Esophagus (tissue), 2 donors: ENCODE data around the gene COL18A1. TPM values are rescaled to one million over a fixed set of nuclear protein-coding genes. Genes with fewer than 3 reads are reported as not detected.

ENCODE experiments used
- H3K27ac ChIP-seq, 2 donors: one replicate each; pipeline ENCODE4 v1.5.1; 2013; ENCODE audit warnings: low read depth in 2 of 2, mild to moderate bottlenecking in 2 of 2, inconsistent platforms in 1 of 2, low read length in 1 of 2, moderate library complexity in 1 of 2
- H3K27me3 ChIP-seq, 2 donors: one replicate each; pipeline ENCODE4 v1.6.1; 2013; ENCODE audit warnings: low read length in 2 of 2, control low read depth in 1 of 2, mild to moderate bottlenecking in 1 of 2; ENCODE audit not compliant: insufficient read depth in 2 of 2, control insufficient read depth in 1 of 2
- H3K36me3 ChIP-seq, 2 donors: one replicate each; pipeline ENCODE4 v1.6.1; 2013; ENCODE audit warnings: low read length in 1 of 2; ENCODE audit not compliant: control insufficient read depth in 2 of 2, insufficient read depth in 2 of 2
- H3K4me1 ChIP-seq, 2 donors: one replicate each; pipeline ENCODE4 v1.6.1; 2013; ENCODE audit warnings: low read length in 1 of 2; ENCODE audit not compliant: control insufficient read depth in 2 of 2, insufficient read depth in 2 of 2
- H3K4me3 ChIP-seq, 2 donors: one replicate each; pipeline ENCODE4 v1.5.1; 2013; ENCODE audit warnings: low read length in 2 of 2, mild to moderate bottlenecking in 2 of 2, low read depth in 1 of 2, moderate library complexity in 1 of 2
- H3K9me3 ChIP-seq, 2 donors: one replicate each; pipeline ENCODE4 v1.6.1; 2013; ENCODE audit warnings: mild to moderate bottlenecking in 2 of 2, low read depth in 1 of 2, low read length in 1 of 2, moderate library complexity in 1 of 2; ENCODE audit not compliant: control insufficient read depth in 2 of 2, insufficient read depth in 1 of 2
- WGBS, 2 donors: extraction: QIAGEN DNeasy Blood & Tissue Kit; methylation state at CpG; one replicate each; pipeline ENCODE4 v1.1.7; 2013; 5-methylcytosine and 5-hydroxymethylcytosine counted together
- polyA plus RNA-seq, 2 donors: library from polyadenylated mRNA; stranded (reverse); fragments of 200-250 nt; gene quantifications; one replicate each; pipeline ENCODE4 v1.2.3, GENCODE V29; 2013
- donor health status: healthy with polysubstance abuse.
- donor health status: Bipolar disorder and iron deficiency.

COL18A1 gene
- polyA plus RNA-seq, 2 donors: 29.7 to 29.9 TPM

GRCh38 chr21:45504516-45505415 lies 99.8 kb downstream of the COL18A1 start:
- peaks cover 0 to 2% of the 10 kb centered on the region in 2 donors for H3K9me3 ChIP-seq
- H3K27ac ChIP-seq: no peak overlapping the region
- 85% methylated on average over 32 to 41 of the region's 41 CpGs for WGBS, 2 donors
- peaks cover 0 to 4% of the 10 kb centered on the region in 2 donors for H3K36me3 ChIP-seq
- no peaks in the 10 kb centered on the region for H3K4me1 ChIP-seq
- no peak overlapping the region for H3K4me3 ChIP-seq
- H3K27me3 ChIP-seq: no peaks in the 10 kb centered on the region

DNA sequence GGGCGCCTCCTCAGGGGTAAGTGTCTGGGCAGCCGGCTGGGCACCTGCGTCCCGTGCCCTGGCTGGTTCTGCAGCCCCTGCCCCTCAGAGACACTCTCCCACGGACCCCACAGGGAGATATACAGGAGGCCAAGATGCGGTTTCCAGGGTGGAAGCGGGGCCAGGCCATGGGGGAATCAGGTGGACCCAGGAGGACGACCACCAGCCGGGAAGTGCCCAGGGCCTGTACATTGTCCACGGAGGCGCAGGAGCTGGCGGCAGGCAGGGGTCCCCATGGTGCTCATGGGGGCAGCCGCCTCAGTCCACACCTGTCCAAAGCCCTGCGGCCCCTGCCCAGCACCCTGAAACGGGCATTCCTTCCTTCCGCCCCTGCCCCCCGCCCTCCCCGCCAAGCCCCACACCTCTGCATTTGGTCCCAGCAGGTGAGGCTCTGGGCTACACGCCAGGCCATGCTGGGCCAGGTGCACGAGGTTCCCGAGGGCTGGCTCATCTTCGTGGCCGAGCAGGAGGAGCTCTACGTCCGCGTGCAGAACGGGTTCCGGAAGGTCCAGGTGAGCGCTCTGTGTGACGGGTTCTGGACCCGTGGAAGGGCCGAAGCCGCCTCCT lies 100.6 kb downstream of the COL18A1 start:
- 68 to 81% methylated on average over 33 of the region's 33 CpGs for WGBS, 2 donors
- no peaks in the 10 kb centered on the region for H3K4me1 ChIP-seq
- no peak overlapping the region for H3K4me3 ChIP-seq
- H3K9me3 ChIP-seq: no peaks in the 10 kb centered on the region
- H3K27ac ChIP-seq: no peak overlapping the region
- H3K27me3 ChIP-seq: no peaks in the 10 kb centered on the region
- H3K36me3 ChIP-seq: peaks cover 0 to 5% of the 10 kb centered on the region in 2 donors

DNA sequence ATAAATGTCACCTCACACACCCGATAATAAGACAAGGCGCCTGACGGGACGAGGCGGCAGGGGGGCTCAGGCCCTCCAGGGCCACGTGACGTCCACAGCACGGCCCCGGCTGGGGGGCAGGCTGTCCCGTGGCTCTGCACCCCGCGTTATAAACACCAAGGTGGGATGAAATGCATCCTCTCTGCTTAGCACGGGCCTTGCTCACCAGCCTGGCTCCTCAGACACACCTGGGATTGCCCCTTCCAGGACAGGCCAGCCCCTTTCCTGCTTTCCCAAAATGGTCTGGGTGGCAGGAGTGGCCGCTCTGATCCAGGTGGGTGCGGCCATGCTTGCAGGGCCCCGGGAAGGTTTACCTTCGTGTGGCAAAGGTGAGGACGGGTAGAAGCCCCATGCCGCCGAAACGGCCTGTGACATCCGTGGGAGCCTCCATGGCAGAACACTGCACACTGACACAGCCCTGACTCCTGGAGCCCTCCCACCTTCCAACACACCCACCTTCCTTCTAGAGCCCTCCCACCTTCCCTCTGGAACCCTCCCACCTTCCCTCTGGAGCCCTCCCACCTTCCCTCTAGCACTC lies 101.4 kb downstream of the COL18A1 start:
- Histone ChIP-seq H3K4me3 (no peak overlapping the region), H3K27me3 (no peaks in the 10 kb centered on the region), H3K9me3 (no peaks in the 10 kb centered on the region), H3K36me3 (peaks cover 0 to 5% of the 10 kb centered on the region in 2 donors), H3K27ac (no peak overlapping the region), H3K4me1 (no peaks in the 10 kb centered on the region)
- 76 to 84% methylated on average over 22 of the region's 22 CpGs for WGBS, 2 donors

DNA sequence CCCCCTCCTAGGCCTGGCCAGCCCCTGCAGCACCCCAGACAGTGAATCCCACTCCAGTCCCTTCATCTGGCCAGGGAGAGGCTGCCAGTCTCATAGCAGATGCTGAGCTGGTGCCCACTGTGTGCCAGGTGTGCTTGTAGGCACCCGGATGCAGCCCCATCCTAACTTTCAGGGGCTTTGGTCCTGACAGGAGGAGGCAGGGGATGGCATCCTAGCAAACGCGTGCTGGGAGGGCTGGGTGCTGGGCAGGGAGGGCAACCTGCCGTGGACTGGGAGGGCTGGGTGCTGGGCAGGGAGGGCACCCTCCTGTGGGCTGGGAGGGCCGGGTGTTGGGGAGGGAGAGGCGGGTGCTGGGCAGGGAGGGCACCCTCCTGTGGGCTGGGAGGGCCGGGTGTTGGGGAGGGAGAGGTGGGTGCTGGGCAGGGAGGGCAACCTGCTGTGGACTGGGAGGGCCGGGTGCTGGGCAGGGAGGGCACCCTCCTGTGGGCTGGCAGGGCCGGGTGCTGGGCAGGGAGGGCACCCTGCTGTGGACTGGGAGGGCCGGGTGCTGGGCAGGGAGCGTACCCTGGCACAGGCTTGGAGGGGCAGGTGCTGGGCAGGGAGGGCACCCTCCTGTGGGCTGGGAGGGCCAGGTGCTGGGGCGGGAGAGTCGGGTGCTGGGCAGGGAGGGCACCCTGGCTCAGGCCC lies 102.0 kb downstream of the COL18A1 start:
- Histone ChIP-seq H3K9me3 (no peaks in the 10 kb centered on the region), H3K27ac (no peak overlapping the region), H3K27me3 (no peaks in the 10 kb centered on the region), H3K4me1 (no peaks in the 10 kb centered on the region), H3K36me3 (peaks cover 0 to 8% of the 10 kb centered on the region in 2 donors), H3K4me3 (no peak overlapping the region)
- WGBS, 2 donors: 74 to 75% methylated on average over 10 to 12 of the region's 13 CpGs

DNA sequence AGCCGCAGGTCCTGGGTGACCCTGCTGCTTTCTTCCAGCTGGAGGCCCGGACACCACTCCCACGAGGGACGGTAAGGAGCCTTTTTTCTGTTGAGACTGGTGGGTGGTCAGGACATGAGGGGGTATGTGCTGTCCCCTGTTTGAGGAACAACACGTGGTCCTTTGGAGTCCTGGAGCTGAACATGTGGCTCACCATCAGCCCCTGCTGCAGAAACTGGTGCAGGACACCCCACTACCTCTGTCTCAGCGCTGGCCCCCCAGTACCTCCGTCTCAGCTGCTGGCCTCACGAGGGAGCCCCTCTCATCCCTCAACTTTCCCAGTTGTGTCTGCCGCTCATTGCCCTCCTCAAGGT lies 102.5 kb downstream of the COL18A1 start:
- Histone ChIP-seq H3K36me3 (peaks cover 0 to 10% of the 10 kb centered on the region in 2 donors), H3K27me3 (no peaks in the 10 kb centered on the region), H3K9me3 (no peaks in the 10 kb centered on the region), H3K27ac (no peak overlapping the region), H3K4me3 (no peak overlapping the region), H3K4me1 (no peaks in the 10 kb centered on the region)
- 84 to 86% methylated on average over 8 to 9 of the region's 9 CpGs for WGBS, 2 donors

- no peak overlapping the region for H3K4me3 ChIP-seq
- WGBS, 2 donors: 89 to 96% methylated on average over 3 of the region's 3 CpGs
Measured at GRCh38 chr21:45507888-45508508, 103.0 kb downstream of the COL18A1 start.

DNA sequence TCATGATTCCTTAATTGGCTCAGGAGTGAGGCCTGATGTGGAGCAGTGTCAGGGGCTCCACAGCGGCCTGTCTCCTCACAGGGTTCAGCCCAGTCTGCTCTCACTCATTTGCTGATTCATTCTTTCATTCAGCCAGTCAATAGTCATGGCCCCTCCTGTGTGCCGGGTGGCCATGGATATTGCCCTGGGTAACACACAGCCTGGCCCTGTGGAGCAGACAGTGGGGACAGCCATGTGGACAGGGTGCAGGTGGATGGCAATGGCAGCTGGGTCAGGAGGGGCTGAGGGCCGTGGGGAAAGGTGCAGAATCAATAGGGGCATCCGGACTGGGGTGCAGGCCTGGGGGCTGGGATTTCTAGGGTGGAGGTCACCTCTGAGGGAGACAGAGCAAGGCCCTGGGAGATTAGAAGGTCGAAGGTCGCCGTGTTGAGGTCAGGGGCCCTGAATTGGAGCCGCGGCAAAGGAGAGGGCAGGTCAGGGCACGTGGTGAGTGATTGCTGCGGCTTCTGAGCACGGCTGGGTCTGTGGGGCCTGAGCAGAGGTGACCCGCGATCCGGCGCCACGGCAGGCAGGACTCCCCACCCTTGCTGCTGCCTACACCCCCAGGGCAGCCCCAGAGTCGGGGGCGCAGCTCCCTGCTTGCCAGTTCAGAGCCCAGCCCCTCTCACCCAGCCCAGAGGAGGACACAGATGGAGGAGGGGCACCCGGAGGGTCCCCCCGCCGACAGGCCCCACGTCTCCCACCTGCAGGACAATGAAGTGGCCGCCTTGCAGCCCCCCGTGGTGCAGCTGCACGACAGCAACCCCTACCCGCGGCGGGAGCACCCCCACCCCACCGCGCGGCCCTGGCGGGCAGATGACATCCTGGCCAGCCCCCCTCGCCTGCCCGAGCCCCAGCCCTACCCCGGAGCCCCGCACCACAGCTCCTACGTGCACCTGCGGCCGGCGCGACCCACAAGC lies 103.9 kb downstream of the COL18A1 start:
- peaks cover 0 to 13% of the 10 kb centered on the region in 2 donors for H3K36me3 ChIP-seq
- no peaks in the 10 kb centered on the region for H3K9me3 ChIP-seq
- WGBS, 2 donors: 69 to 77% methylated on average over 30 to 42 of the region's 42 CpGs
- H3K4me3 ChIP-seq: no peak overlapping the region
- no peak overlapping the region for H3K27ac ChIP-seq
- no peaks in the 10 kb centered on the region for H3K27me3 ChIP-seq
- peaks cover 5 to 7% of the 10 kb centered on the region in 2 donors for H3K4me1 ChIP-seq

More at GRCh38 chr21:45507888-45508508, 103.0 kb downstream of the COL18A1 start:
- H3K27me3 ChIP-seq: no peaks in the 10 kb centered on the region
- peaks cover 0 to 10% of the 10 kb centered on the region in 2 donors for H3K36me3 ChIP-seq
- H3K4me1 ChIP-seq: peaks cover 0 to under 1% of the 10 kb centered on the region in 2 donors
- H3K27ac ChIP-seq: no peak overlapping the region
- H3K9me3 ChIP-seq: no peaks in the 10 kb centered on the region

- Histone ChIP-seq H3K27ac (no peak overlapping the region), H3K4me3 (no peak overlapping the region), H3K4me1 (peaks cover 5 to 7% of the 10 kb centered on the region in 2 donors), H3K27me3 (no peaks in the 10 kb centered on the region), H3K9me3 (no peaks in the 10 kb centered on the region), H3K36me3 (peaks cover 0 to 15% of the 10 kb centered on the region in 2 donors)
- 92 to 94% methylated on average over 58 to 61 of the region's 61 CpGs for WGBS, 2 donors
Measured at GRCh38 chr21:45509566-45510465, 104.9 kb downstream of the COL18A1 start.
